HCEC 1CT (cell line): ENCODE data around the gene SLC25A21.
"Not testable (repeated sequence)": the region's sequence is repeated elsewhere in the genome, so short reads cannot be mapped to it uniquely, and the experiment has no call there.

Experiments used
- DNase-seq: peaks from one replicate; pipeline ENCODE4 v3.0.0-alpha.2; 2017

The SLC25A21 gene

GRCh38 chr14:36750244-36750643 lies 422.2 kb downstream of the SLC25A21 start:
- no peak for DNase-seq

GRCh38 chr14:36748610-36749213 lies 423.7 kb downstream of the SLC25A21 start:
- no peak for DNase-seq

- DNase-seq: peak; percentile 21
Observed at GRCh38 chr14:36747411-36748184, 424.8 kb downstream of the SLC25A21 start.

- DNase-seq: no peak
Observed at GRCh38 chr14:36746872-36747271, 425.5 kb downstream of the SLC25A21 start.

GRCh38 chr14:36741858-36742257 lies 430.5 kb downstream of the SLC25A21 start:
- no peak for DNase-seq

GRCh38 chr14:36738269-36738668 lies 434.1 kb downstream of the SLC25A21 start:
- DNase-seq: no peak

- no peak for DNase-seq
Observed at GRCh38 chr14:36726128-36726527, 446.3 kb downstream of the SLC25A21 start.

GRCh38 chr14:36724162-36724561 lies 448.2 kb downstream of the SLC25A21 start:
- DNase-seq: no peak

GRCh38 chr14:36723530-36723929 lies 448.9 kb downstream of the SLC25A21 start:
- DNase-seq: no peak

- DNase-seq: no peak
Observed at GRCh38 chr14:36721877-36722276, 450.5 kb downstream of the SLC25A21 start.

- no peak for DNase-seq
Observed at GRCh38 chr14:36720657-36721056, 451.7 kb downstream of the SLC25A21 start.

- DNase-seq: no peak
Observed at GRCh38 chr14:36719823-36720222, 452.6 kb downstream of the SLC25A21 start.

GRCh38 chr14:36718216-36718615 lies 454.2 kb downstream of the SLC25A21 start:
- peak; percentile 16 for DNase-seq

GRCh38 chr14:36717363-36717762 lies 455.0 kb downstream of the SLC25A21 start:
- DNase-seq: no peak

- no peak for DNase-seq
Observed at GRCh38 chr14:36716614-36717184, 455.7 kb downstream of the SLC25A21 start.

- no peak for DNase-seq
Observed at GRCh38 chr14:36713960-36714703, 458.3 kb downstream of the SLC25A21 start.

GRCh38 chr14:36707570-36707969 lies 464.8 kb downstream of the SLC25A21 start:
- no peak for DNase-seq

- DNase-seq: peak; percentile 68
Observed at GRCh38 chr14:36702474-36702873, 469.9 kb downstream of the SLC25A21 start.

GRCh38 chr14:36701132-36701531 lies 471.3 kb downstream of the SLC25A21 start:
- DNase-seq: no peak

GRCh38 chr14:36700651-36701050 lies 471.8 kb downstream of the SLC25A21 start:
- DNase-seq: no peak

- DNase-seq: not testable (repeated sequence)
Observed at GRCh38 chr14:36699420-36699819, 473.0 kb downstream of the SLC25A21 start.

GRCh38 chr14:36690311-36691040 lies 481.9 kb downstream of the SLC25A21 start:
- DNase-seq: peak; percentile 55

- DNase-seq: no peak
Observed at GRCh38 chr14:36684946-36685345, 487.5 kb downstream of the SLC25A21 start.
